NCI-H774 (cell line): ENCODE results near the gene ZBTB42.

Experiments
- DNase-seq: peaks from one replicate; lab custom pipeline; 2025; lab: John Stamatoyannopoulos, UW

ZBTB42 gene

GRCh38 chr14:104800771-104801519 lies at the start of gene ZBTB42:
Gene ZBTB42 (plus strand): TSS chr14:104801101. CDS start chr14:104801198, 97 bp downstream.
- peak; percentile 51 for DNase-seq

- no peak for DNase-seq
Observed at GRCh38 chr14:104751539-104752422, 49.1 kb upstream of the ZBTB42 start.

GRCh38 chr14:104752423-104752734 lies 48.5 kb upstream of the ZBTB42 start:
- no peak for DNase-seq

GRCh38 chr14:104752735-104753527 lies 48.0 kb upstream of the ZBTB42 start, which contains the start of gene SIVA1:
Gene SIVA1 (plus strand): TSS chr14:104753147. CDS start chr14:104753202, 55 bp downstream.
- peak; percentile 100 for DNase-seq

GRCh38 chr14:104753528-104754212 lies 47.2 kb upstream of the ZBTB42 start:
- DNase-seq: no peak

- no peak for DNase-seq
Observed at GRCh38 chr14:104754213-104754851, 46.6 kb upstream of the ZBTB42 start.

- no peak for DNase-seq
Observed at GRCh38 chr14:104755621-104756020, 45.3 kb upstream of the ZBTB42 start.

GRCh38 chr14:104756477-104757237 lies 44.2 kb upstream of the ZBTB42 start:
- no peak for DNase-seq

GRCh38 chr14:104757238-104757585 lies 43.7 kb upstream of the ZBTB42 start:
- DNase-seq: no peak

GRCh38 chr14:104757681-104758392 lies 43.1 kb upstream of the ZBTB42 start:
- no peak for DNase-seq

- DNase-seq: no peak
Observed at GRCh38 chr14:104758981-104759969, 41.6 kb upstream of the ZBTB42 start.

- no peak for DNase-seq
Observed at GRCh38 chr14:104765517-104765916, 35.4 kb upstream of the ZBTB42 start.

GRCh38 chr14:104766256-104766862 lies 34.5 kb upstream of the ZBTB42 start:
- no peak for DNase-seq

GRCh38 chr14:104766863-104767633 lies 33.9 kb upstream of the ZBTB42 start:
- peak; percentile 9 for DNase-seq

GRCh38 chr14:104767634-104767918 lies 33.3 kb upstream of the ZBTB42 start:
- no peak for DNase-seq

- peak; percentile 71 for DNase-seq
Observed at GRCh38 chr14:104768437-104769323, 32.2 kb upstream of the ZBTB42 start.
